Left lung (tissue), 10 donors: ENCODE results near the gene HLA-DMA. TPM values are rescaled to one million over a fixed set of nuclear protein-coding genes. Genes with fewer than 3 reads are reported as not detected.

Experiments used
- ATAC-seq: fragments of 200-7000 bp; cut with Tn5 transposase; one replicate; pipeline ENCODE4 v1.9.1; 2020; ENCODE audit warnings: moderate library complexity
- DNase-seq, 4 donors: peaks; one replicate each; pipeline ENCODE4 v3.0.0-alpha.2; 2013 to 2020
- H3K27ac ChIP-seq, 2 donors: fragments of 200-600 bp; sonication (generic) in 1 of 2; one replicate each; pipeline versions ENCODE4 v1.5.0 to v1.8.0; 2020 to 2021
- H3K27me3 ChIP-seq, 2 donors: fragments of 200-600 bp; sonication (generic) in 1 of 2; one replicate each; pipeline versions ENCODE4 v1.5.0 to v1.8.0; 2020 to 2021
- H3K36me3 ChIP-seq, 2 donors: fragments of 200-600 bp; sonication (generic) in 1 of 2; one replicate each; pipeline versions ENCODE4 v1.5.0 to v1.8.0; 2020 to 2021
- H3K4me1 ChIP-seq, 2 donors: fragments of 200-600 bp; one replicate each; pipeline ENCODE4 v1.8.0; 2021
- H3K4me3 ChIP-seq, 2 donors: fragments of 200-600 bp; sonication (generic) in 1 of 2; one replicate each; pipeline versions ENCODE4 v1.5.0 to v1.8.0; 2020 to 2021; ENCODE audit warnings: mild to moderate bottlenecking in 1 of 2
- H3K9me3 ChIP-seq, 2 donors: fragments of 200-600 bp; sonication (generic) in 1 of 2; one replicate each; pipeline versions ENCODE4 v1.5.0 to v1.8.0; 2020 to 2021
- intact Hi-C, 2 donors: fragments of 100-400 bp; cut with DNase I; formaldehyde crosslinking; loops; one replicate each; pipeline versions ENCODE4 v1.11.2 to v1.14.2; 2022
- polyA plus RNA-seq, 6 donors: library from polyadenylated mRNA; unstranded; fragments of 120-200 nt; gene quantifications; one replicate each; pipeline ENCODE4 v1.2.1, GENCODE V29; 2013; ENCODE audit not compliant: insufficient read length in 6 of 6
- total RNA-seq, 2 donors: library from RNA; stranded (reverse); fragmentation: NEBNext Ultra II Directional; extraction: Animal tissue kit (Norgen Biotek cat#: 25700); gene quantifications; one replicate each; pipeline ENCODE4 v1.2.1, GENCODE V29; 2021
- TF ChIP-seq, protein P1 (sequence below), 2 donors: fragments of 200-600 bp; sonication (generic) in 1 of 2; IDR thresholded peaks; one replicate each; pipeline versions ENCODE4 v1.5.0 to v1.8.0; 2021; ENCODE audit warnings: antibody characterized with exemption in 2 of 2
- donor health status: DM: no; HTN: yes; CAD: no.
- donor health status: DM: no; HTN: no; CAD: no.

The HLA-DMA gene
- total and polyA plus RNA-seq, 8 donors, result 9.4 to 159 (median 22.0) TPM

DNA sequence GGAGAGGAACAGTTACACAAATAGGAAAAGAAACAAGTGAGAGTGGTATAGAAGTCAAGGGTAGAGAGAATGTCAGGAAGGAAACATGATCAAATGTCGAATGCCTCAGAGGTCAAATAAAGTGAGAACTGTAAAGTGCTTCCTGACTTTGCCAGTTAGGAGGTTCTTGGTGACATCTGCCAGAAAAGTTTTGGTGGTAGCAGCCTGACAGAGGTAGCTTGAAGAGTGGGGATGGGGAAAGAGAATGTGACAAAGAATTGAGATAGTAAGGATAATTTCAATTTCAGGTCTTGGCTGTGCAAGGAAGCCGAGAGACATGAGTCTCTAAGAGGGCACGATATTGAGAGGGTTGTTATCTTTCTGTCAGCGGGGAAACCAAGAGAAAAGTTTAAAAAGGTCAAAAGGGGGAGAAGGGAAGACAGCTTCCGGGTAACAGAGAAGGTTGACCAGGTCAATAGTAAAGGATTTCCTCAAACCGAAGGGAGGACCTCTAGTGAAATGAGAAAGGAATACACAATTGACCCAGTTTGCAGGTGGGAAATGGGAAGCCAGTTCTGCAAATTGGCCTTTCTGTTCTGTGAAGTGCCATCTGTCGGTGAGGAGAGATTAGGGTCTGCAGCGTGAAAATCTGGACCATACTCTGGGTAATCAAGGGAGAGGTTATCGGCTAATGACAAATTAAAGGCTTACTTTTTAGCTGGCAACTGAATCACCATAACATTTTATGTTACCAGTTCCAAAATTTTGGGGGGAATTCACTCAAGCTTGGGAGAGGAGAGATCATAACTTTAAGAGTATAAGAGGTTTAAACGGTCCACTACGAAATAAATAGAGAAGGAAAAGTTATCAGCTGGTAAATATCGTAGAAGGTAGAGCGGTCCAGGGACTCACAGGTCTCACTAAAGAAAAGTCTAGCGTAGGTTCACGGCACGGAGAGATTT, 14.5 kb upstream of the HLA-DMA start:
- Histone ChIP-seq H3K27me3 (no peaks in the 10 kb centered on the region), H3K4me1 (peaks cover 10 to 48% of the 10 kb centered on the region in 2 donors), H3K36me3 (peaks cover 0 to 4% of the 10 kb centered on the region in 2 donors), H3K27ac (peak overlapping the region; percentile 99), H3K4me3 (peak overlapping the region; percentile 61 to 100), H3K9me3 (no peaks in the 10 kb centered on the region)
- TF ChIP-seq, protein P1, sequence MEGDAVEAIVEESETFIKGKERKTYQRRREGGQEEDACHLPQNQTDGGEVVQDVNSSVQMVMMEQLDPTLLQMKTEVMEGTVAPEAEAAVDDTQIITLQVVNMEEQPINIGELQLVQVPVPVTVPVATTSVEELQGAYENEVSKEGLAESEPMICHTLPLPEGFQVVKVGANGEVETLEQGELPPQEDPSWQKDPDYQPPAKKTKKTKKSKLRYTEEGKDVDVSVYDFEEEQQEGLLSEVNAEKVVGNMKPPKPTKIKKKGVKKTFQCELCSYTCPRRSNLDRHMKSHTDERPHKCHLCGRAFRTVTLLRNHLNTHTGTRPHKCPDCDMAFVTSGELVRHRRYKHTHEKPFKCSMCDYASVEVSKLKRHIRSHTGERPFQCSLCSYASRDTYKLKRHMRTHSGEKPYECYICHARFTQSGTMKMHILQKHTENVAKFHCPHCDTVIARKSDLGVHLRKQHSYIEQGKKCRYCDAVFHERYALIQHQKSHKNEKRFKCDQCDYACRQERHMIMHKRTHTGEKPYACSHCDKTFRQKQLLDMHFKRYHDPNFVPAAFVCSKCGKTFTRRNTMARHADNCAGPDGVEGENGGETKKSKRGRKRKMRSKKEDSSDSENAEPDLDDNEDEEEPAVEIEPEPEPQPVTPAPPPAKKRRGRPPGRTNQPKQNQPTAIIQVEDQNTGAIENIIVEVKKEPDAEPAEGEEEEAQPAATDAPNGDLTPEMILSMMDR (IDR thresholded peaks at IDR 0.05), result no peak
- DNase-seq, result peak in 1 of 4 donors; percentile 42
- ATAC-seq, result no peak
- intact Hi-C loops, result no loop called here

DNA sequence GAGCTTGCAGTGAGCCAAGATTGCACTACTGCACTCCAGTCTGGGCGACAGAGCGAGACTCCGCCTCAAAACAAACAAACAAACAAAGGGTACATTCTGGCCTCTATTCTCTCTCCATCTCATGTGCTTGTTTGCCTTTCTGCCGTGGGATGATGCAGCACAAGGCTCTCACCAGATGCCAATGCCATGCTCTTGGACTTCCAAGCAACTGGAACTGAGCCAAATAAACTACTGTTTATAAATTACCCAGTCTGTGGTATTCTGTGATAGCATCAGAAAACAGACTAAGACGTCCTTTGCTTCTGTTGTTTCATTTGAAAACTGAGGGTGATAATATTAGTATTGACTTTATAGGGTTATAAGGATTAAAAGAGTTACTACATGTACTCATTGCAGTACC, 11.9 kb upstream of the HLA-DMA start:
- ATAC-seq (no peak), DNase-seq (no peak)
- Histone ChIP-seq H3K4me3 (no peak overlapping the region), H3K4me1 (peaks cover 10 to 52% of the 10 kb centered on the region in 2 donors), H3K27me3 (no peaks in the 10 kb centered on the region), H3K27ac (no peak overlapping the region), H3K36me3 (no peaks in the 10 kb centered on the region), H3K9me3 (no peaks in the 10 kb centered on the region)
- intact Hi-C loops, result no loop called here
- TF ChIP-seq, protein P1 (IDR thresholded peaks at IDR 0.05), result no peak

DNA sequence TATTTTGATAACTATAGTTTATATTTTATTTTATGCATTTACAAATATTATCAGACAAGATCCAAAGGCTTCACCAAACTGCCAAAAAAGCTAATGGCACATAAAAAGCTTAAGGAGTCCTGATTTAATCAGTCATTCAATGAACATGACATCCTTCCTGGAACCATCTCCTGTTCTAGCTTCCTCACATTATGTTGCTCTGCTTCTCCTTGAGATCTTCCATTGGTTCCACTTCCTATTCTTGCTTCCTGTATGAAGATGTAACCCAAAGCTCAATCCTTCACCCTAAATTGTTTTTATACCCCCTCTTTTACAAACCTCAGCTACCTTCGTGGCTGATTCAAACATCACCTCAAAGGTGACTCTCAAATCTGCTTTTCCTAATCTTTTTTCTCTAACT, 11.0 kb upstream of the HLA-DMA start:
- no peak for DNase-seq
- Histone ChIP-seq H3K4me3 (no peak overlapping the region), H3K36me3 (no peaks in the 10 kb centered on the region), H3K27ac (peak overlapping the region in 1 of 2 donors; percentile 16), H3K27me3 (no peaks in the 10 kb centered on the region), H3K4me1 (peaks cover 10 to 52% of the 10 kb centered on the region in 2 donors), H3K9me3 (no peaks in the 10 kb centered on the region)
- no peak for ATAC-seq
- intact Hi-C loops, result no loop called here
- TF ChIP-seq, protein P1 (IDR thresholded peaks at IDR 0.05), result no peak

DNA sequence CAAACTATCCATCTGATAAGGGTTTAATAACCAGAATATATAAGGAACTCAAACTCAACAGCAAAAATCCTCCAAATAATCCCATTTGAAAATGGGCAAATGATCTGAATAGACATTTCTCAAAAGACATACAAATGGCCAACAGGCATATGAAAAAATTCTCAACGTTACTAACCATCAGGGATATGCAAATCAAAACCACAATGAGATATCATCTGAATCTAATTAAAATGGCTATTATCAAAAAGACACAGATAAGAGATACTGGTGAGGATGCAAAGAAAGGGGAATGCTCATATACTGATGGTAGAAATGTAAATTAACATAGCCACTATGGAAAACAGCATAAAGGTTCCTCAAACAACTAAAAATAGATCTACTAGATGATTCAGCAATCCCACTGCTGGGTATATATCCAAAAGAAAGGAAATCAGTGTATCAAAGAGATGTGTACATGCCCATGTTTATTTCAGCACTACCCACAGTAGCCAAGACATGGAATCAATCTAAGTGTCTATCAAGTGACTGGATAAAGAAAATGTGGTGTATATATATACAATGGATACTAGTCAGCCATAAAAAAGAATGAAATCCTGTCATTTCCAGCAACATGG, 9.4 kb upstream of the HLA-DMA start:
- intact Hi-C loops, result no loop called here
- no peaks in the 10 kb centered on the region for H3K9me3 ChIP-seq
- ATAC-seq, result no peak
- no peak overlapping the region for H3K27ac ChIP-seq
- TF ChIP-seq, protein P1 (IDR thresholded peaks at IDR 0.05), result no peak
- H3K4me3 ChIP-seq, result no peak overlapping the region
- DNase-seq, result no peak
- H3K36me3 ChIP-seq, result no peaks in the 10 kb centered on the region
- H3K4me1 ChIP-seq, result peaks cover 9 to 45% of the 10 kb centered on the region in 2 donors
- H3K27me3 ChIP-seq, result no peaks in the 10 kb centered on the region

DNA sequence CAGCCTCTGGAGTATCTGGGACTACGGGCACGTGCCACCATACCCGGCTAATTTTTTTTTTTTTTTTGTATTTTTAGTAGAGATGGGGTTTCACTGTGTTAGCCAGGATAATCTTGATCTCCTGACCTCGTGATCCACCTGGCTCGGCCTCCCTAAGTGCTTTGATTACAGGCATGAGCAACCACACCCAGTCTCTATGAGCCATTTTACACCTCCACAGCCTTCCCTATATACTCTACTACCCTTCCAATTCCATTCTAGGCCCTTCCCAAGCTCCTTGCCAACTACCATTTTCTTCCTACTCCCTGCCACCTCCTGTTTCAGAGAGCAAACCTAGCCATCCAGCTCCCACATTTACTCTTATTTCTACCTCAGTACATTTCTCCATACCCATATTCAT, 7.7 kb upstream of the HLA-DMA start:
- no peaks in the 10 kb centered on the region for H3K36me3 ChIP-seq
- H3K4me1 ChIP-seq, result peaks cover 0 to 28% of the 10 kb centered on the region in 2 donors
- no peak overlapping the region for H3K4me3 ChIP-seq
- TF ChIP-seq, protein P1 (IDR thresholded peaks at IDR 0.05), result no peak
- no peaks in the 10 kb centered on the region for H3K9me3 ChIP-seq
- no peak overlapping the region for H3K27ac ChIP-seq
- DNase-seq (no peak), ATAC-seq (no peak)
- intact Hi-C loops, result no loop called here
- no peaks in the 10 kb centered on the region for H3K27me3 ChIP-seq
